Measurements from ENCODE around the gene CRYBG3.

GRCh38 chr3:97825101-97825500 lies 3.3 kb downstream of the CRYBG3 start:
- TF ChIP-seq CTCF (IDR thresholded peaks at IDR 0.05; ENCODE audit: low read depth, low read length, missing input control): no peak
- TF ChIP-seq ZBTB33 (IDR thresholded peaks at IDR 0.05): no peak
- no peak for TF ChIP-seq REST (IDR thresholded peaks at IDR 0.05)
- TF ChIP-seq YY1 (IDR thresholded peaks at IDR 0.05): no peak
- no peak for TF ChIP-seq EGR1 (IDR thresholded peaks at IDR 0.05; ENCODE audit: low read depth in 2 of 2)
